GM18502 (cell line): ENCODE results near the gene ATP11A.
"Not testable (repeated sequence)": the region's sequence is repeated elsewhere in the genome, so short reads cannot be mapped to it uniquely, and the experiment has no call there.

Experiments
- ATAC-seq: cut with Tn5 transposase; IDR thresholded peaks from one replicate; pipeline ENCODE4 v1.9.1; 2021; ENCODE audit warnings: mild to moderate bottlenecking; ENCODE audit not compliant: unreplicated experiment, poor library complexity

The ATP11A gene

GRCh38 chr13:112882555-112883024 lies 192.8 kb downstream of the ATP11A start:
- no peak for ATAC-seq

GRCh38 chr13:112883241-112883945 lies 193.6 kb downstream of the ATP11A start:
- no peak for ATAC-seq

GRCh38 chr13:112884700-112885099 lies 194.9 kb downstream of the ATP11A start:
- not testable (repeated sequence) for ATAC-seq

GRCh38 chr13:112885242-112885781 lies 195.5 kb downstream of the ATP11A start:
- ATAC-seq, result no peak

GRCh38 chr13:112885782-112886268 lies 196.0 kb downstream of the ATP11A start:
- ATAC-seq, result no peak

GRCh38 chr13:112887151-112887550 lies 197.3 kb downstream of the ATP11A start:
- ATAC-seq, result no peak

- ATAC-seq, result no peak
Measured at GRCh38 chr13:112887557-112887991, 197.7 kb downstream of the ATP11A start.

- no peak for ATAC-seq
Measured at GRCh38 chr13:112888238-112889111, 198.6 kb downstream of the ATP11A start.

GRCh38 chr13:112889351-112890290 lies 199.8 kb downstream of the ATP11A start:
- no peak for ATAC-seq

- no peak for ATAC-seq
Measured at GRCh38 chr13:112890316-112891145, 200.7 kb downstream of the ATP11A start.

GRCh38 chr13:112891477-112892401 lies 201.9 kb downstream of the ATP11A start:
- no peak for ATAC-seq

GRCh38 chr13:112892426-112893206 lies 202.8 kb downstream of the ATP11A start:
- ATAC-seq, result no peak

GRCh38 chr13:112893207-112893569 lies 203.3 kb downstream of the ATP11A start:
- no peak for ATAC-seq

GRCh38 chr13:112893570-112894422 lies 204.0 kb downstream of the ATP11A start:
- peak; percentile 53 for ATAC-seq

- ATAC-seq, result no peak
Measured at GRCh38 chr13:112894423-112894672, 204.5 kb downstream of the ATP11A start.

GRCh38 chr13:112894673-112895481 lies 205.0 kb downstream of the ATP11A start:
- ATAC-seq, result no peak
